Smooth muscle cell (in vitro differentiated cells): ENCODE data around the gene TACC2. TPM values are rescaled to one million over a fixed set of nuclear protein-coding genes. Genes with fewer than 3 reads are reported as not detected.
A peak's percentile ranks its signal among the peaks of the same experiment; 100 is the strongest.

ENCODE experiments used
- DNase-seq: peaks from one replicate; lab custom pipeline; 2025; ENCODE audit not compliant: unreplicated experiment; lab: John Stamatoyannopoulos, UW
- H2AFZ ChIP-seq: fragments of 200-600 bp; sonication (generic); 2 replicates; pipeline ENCODE4 v1.6.0; 2016; ENCODE audit warnings: antibody characterized with exemption, low read depth, mild to moderate bottlenecking
- H3F3A ChIP-seq: fragments of 200-600 bp; sonication (generic); 2 replicates; pipeline ENCODE4 v1.6.0; 2017; ENCODE audit warnings: antibody characterized with exemption, low read depth
- H3K27ac ChIP-seq: fragments of 200-600 bp; sonication (generic); 2 replicates; pipeline ENCODE4 v1.5.1; 2016; ENCODE audit warnings: low read depth, mild to moderate bottlenecking
- H3K27me3 ChIP-seq: fragments of 200-600 bp; sonication (generic); 2 replicates; pipeline ENCODE4 v1.6.1; 2016; ENCODE audit warnings: low read depth, mild to moderate bottlenecking
- H3K36me3 ChIP-seq: fragments of 200-600 bp; sonication (generic); 2 replicates; pipeline ENCODE4 v1.5.1; 2016; ENCODE audit warnings: low read depth
- H3K4me1 ChIP-seq: fragments of 200-600 bp; sonication (generic); 2 replicates; pipeline ENCODE4 v1.5.1; 2016; ENCODE audit warnings: low read depth
- H3K4me2 ChIP-seq: fragments of 200-600 bp; sonication (generic); 2 replicates; pipeline ENCODE4 v1.6.0; 2016; ENCODE audit warnings: mild to moderate bottlenecking
- H3K4me3 ChIP-seq: fragments of 200-600 bp; sonication (generic); 2 replicates; pipeline ENCODE4 v1.5.1; 2016; ENCODE audit warnings: mild to moderate bottlenecking
- H3K79me2 ChIP-seq: fragments of 200-600 bp; sonication (generic); 2 replicates; pipeline ENCODE4 v1.6.0; 2016; ENCODE audit warnings: low read depth, mild to moderate bottlenecking
- H3K9ac ChIP-seq: fragments of 200-600 bp; sonication (generic); 2 replicates; pipeline ENCODE4 v1.6.0; 2016; ENCODE audit warnings: low read depth
- H3K9me3 ChIP-seq: fragments of 200-600 bp; sonication (generic); replicated peaks from 2 replicates; pipeline ENCODE4 v1.5.1; 2016; ENCODE audit warnings: low read depth
- H4K20me1 ChIP-seq: fragments of 200-600 bp; sonication (generic); 2 replicates; pipeline ENCODE4 v1.6.0; 2016; ENCODE audit warnings: low read depth
- CTCF ChIP-seq: fragments of 200-600 bp; sonication (generic); IDR thresholded peaks from 2 replicates; pipeline ENCODE4 v1.5.1; 2017; ENCODE audit warnings: borderline replicate concordance, mild to moderate bottlenecking, antibody characterized with exemption; ENCODE audit not compliant: insufficient read depth, poor library complexity, severe bottlenecking
- WGBS: methylation state at CpG from one replicate; pipeline ENCODE4 v1.1.7; 2016; ENCODE audit warnings: low lambda C conversion rate; 5-methylcytosine and 5-hydroxymethylcytosine counted together
- polyA plus RNA-seq: library from polyadenylated mRNA; unstranded; fragments of >200 nt; fragmentation: Nextera tagmentation; extraction: Ambion mirVana; gene quantifications from 2 replicates; pipeline ENCODE4 v1.2.1, GENCODE V29; 2016
- total RNA-seq: library from RNA; depleted of rRNA; stranded (reverse); fragments of >200 nt; gene quantifications from 2 replicates; pipeline ENCODE4 v1.2.3, GENCODE V29; 2014

TACC2 gene
- total and polyA plus RNA-seq, 2 experiments from 2014 or later, result 2.8 to 7.6 TPM

- DNase-seq, result no peak
- Histone ChIP-seq H3K27ac (peak overlapping the region; percentile 39), H2AFZ (no peak overlapping the region)
Measured at GRCh38 chr10:121994429-121994941, 5.5 kb downstream of the TACC2 start.

DNA sequence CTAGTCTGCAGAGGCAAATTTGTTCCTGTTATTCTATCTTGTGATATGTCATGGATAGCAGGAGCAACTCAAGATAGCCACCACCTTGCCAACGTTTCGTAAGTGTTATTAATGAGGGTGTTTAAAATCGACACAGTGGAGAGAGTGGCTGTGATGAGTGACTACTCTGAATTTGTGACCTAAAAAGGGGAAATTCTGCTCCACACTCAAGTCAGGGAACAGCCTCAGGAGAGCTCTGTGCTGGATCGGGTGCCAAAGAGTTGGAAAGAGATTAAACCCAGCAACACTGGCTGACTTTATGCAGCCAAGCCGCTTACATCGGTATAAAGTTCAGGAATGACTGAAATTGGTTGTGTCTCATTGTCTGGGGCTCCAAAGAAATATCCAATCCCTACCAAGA is 9.5 kb downstream of the TACC2 start:
- no peaks in the 10 kb centered on the region for H4K20me1 ChIP-seq
- no peaks in the 10 kb centered on the region for H3K27me3 ChIP-seq
- H3K4me1 ChIP-seq, result peaks cover 13% of the 10 kb centered on the region
- no peak overlapping the region for H3K9ac ChIP-seq
- no peak overlapping the region for H3K4me3 ChIP-seq
- 90% methylated on average over 6 of the region's 6 CpGs for WGBS
- H3K9me3 ChIP-seq, result no peaks in the 10 kb centered on the region
- no peaks in the 10 kb centered on the region for H3K36me3 ChIP-seq
- no peaks in the 10 kb centered on the region for H3K79me2 ChIP-seq
- H3F3A ChIP-seq, result no peaks in the 10 kb centered on the region
- TF ChIP-seq CTCF, result no peak
- DNase-seq, result no peak
- H3K4me2 ChIP-seq, result no peak overlapping the region
- H2AFZ ChIP-seq, result no peak overlapping the region
- no peak overlapping the region for H3K27ac ChIP-seq

More at GRCh38 chr10:121994429-121994941, 5.5 kb downstream of the TACC2 start:
- H3K4me2 ChIP-seq, result peak overlapping the region; percentile 16
- no peaks in the 10 kb centered on the region for H3K27me3 ChIP-seq
- H3K4me1 ChIP-seq, result peaks cover 15% of the 10 kb centered on the region
- no peaks in the 10 kb centered on the region for H3K9me3 ChIP-seq
- H3K36me3 ChIP-seq, result no peaks in the 10 kb centered on the region
- no peaks in the 10 kb centered on the region for H3K79me2 ChIP-seq
- 43% methylated on average over 10 of the region's 10 CpGs for WGBS
- H3K9ac ChIP-seq, result no peak overlapping the region
- no peaks in the 10 kb centered on the region for H4K20me1 ChIP-seq
- TF ChIP-seq CTCF, result no peak
- no peaks in the 10 kb centered on the region for H3F3A ChIP-seq
- no peak overlapping the region for H3K4me3 ChIP-seq

- DNase-seq, result no peak
- WGBS, result 97% methylated on average over 4 of the region's 4 CpGs
- Histone ChIP-seq H3K79me2 (no peaks in the 10 kb centered on the region), H3F3A (no peaks in the 10 kb centered on the region), H3K4me1 (peaks cover 5% of the 10 kb centered on the region), H3K27ac (no peak overlapping the region), H3K36me3 (no peaks in the 10 kb centered on the region), H2AFZ (no peak overlapping the region), H3K4me3 (no peak overlapping the region), H4K20me1 (no peaks in the 10 kb centered on the region), H3K27me3 (no peaks in the 10 kb centered on the region), H3K9ac (no peak overlapping the region), H3K9me3 (no peaks in the 10 kb centered on the region), H3K4me2 (no peak overlapping the region)
- TF ChIP-seq CTCF, result no peak
Measured at GRCh38 chr10:121999301-121999700, 10.3 kb downstream of the TACC2 start.

DNA sequence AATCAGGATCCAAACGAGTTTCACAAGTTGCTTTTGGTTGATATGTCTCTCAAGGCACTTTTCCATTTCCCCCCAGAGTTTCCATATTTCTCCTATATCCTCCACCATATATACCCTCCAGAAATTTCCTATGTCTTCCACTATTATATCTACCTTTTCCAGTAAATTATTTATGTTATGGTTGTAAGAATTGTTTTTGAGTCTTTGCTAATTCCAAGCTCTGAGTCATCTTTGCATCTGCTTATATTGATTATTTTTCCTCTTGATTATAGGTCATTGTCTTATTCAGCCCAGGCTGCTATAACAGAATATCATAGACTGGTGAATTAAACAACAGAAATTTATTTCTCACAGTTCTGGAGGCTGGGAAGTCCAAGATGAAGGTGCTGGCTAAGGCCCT is 12.7 kb downstream of the TACC2 start:
- no peak for DNase-seq
- no peaks in the 10 kb centered on the region for H3K79me2 ChIP-seq
- H3K36me3 ChIP-seq, result no peaks in the 10 kb centered on the region
- TF ChIP-seq CTCF, result no peak
- no peaks in the 10 kb centered on the region for H3F3A ChIP-seq
- no peaks in the 10 kb centered on the region for H3K27me3 ChIP-seq
- no peak overlapping the region for H3K4me2 ChIP-seq
- WGBS, result 65% methylated on average over 1 of the region's 1 CpG
- no peak overlapping the region for H3K9ac ChIP-seq
- no peak overlapping the region for H3K4me3 ChIP-seq
- H2AFZ ChIP-seq, result no peak overlapping the region
- no peak overlapping the region for H3K27ac ChIP-seq
- no peaks in the 10 kb centered on the region for H3K4me1 ChIP-seq
- no peaks in the 10 kb centered on the region for H4K20me1 ChIP-seq
- H3K9me3 ChIP-seq, result no peaks in the 10 kb centered on the region
